ENCODE data around the gene ACSS1.

The ACSS1 gene

DNA sequence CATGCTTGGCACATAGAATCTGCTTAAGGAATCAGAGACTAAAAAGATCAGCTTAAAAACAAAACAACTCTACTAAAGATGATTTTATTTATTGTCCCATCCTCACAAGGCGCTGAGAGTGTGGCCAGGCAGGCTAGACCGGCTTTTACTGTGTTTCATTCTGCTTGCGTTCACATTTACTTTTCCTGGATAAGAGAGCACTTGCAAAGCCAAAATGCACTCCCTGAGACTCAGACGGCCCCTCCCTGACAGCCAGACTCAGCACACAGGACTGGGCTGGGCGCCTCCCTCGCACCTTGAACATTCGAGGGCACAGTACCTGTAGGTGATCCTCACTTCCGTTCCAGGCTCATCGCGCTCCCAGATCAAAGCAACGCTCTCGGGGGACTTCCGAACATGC lies 10.2 kb downstream of the ACSS1 start:
- CTCF ChIA-PET, result no interaction called here
- DNase-seq (ENCODE audit: low read depth, low spot score), result no peak

DNA sequence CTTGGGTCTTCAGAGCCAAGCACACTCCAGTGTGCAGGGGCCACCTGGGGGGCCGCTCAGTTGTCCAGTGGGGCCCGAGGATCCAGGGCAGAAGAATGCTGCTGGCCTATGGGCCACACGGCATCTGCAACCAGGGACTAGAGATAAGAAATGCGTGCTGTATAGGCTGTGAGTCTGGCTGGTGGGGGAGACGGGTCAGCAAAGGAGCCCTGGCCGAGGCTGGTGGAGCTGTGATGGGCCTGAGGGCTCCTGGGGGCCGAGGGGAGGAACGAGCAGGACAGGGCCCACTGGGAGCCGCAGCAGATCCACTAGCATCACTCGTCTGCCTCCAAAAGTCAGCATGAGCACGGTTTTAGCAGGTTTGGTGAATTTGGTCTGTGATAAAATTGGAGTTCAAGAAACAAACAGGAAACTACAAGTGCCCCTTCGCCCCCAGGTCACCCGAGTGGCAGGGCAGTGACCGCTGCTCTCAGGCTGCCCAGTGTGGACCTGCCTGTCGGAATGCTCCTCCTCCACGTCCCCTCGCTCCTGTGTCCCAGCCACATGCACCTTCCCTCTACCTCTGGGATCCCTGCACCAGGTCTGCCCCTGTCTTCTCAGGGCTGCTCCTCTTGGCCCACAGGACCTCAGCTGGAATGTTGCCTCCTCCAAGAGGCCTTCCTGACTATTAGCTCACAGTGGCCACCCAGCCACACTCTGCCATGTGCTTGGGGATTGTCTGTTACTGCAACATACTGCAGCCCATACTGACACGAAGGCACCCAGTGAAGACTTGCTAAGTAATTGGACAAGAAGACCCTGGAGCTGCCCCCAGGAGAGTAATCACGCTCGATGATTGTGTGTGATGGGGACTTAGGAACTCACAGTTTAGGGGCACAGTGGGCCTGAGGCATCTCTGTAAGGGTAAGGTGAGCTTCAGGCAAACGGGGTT lies 10.9 kb downstream of the ACSS1 start:
- no peak for DNase-seq (ENCODE audit: low read depth, low spot score)
- POLR2A ChIA-PET, result no interaction called here
- no peak overlapping the region for H3K4me3 ChIP-seq (ENCODE audit: low read depth, low read length)
- CTCF ChIA-PET, result no interaction called here
- TF ChIP-seq CTCF (IDR thresholded peaks at IDR 0.05; ENCODE audit: insufficient read depth, low read length, missing control alignments), result no peak

More for the DNA sequence above, 10.2 kb downstream of the ACSS1 start:
- no peak overlapping the region for H3K4me3 ChIP-seq (ENCODE audit: low read depth, low read length)
- TF ChIP-seq CTCF (IDR thresholded peaks at IDR 0.05; ENCODE audit: insufficient read depth, low read length, missing control alignments), result no peak
- POLR2A ChIA-PET, result no interaction called here

- DNase-seq (ENCODE audit: low read depth, low spot score), result no peak
- ChIA-PET CTCF (no interaction called here), POLR2A (no interaction called here)
- no peak for TF ChIP-seq CTCF (IDR thresholded peaks at IDR 0.05; ENCODE audit: insufficient read depth, low read length, missing control alignments)
- H3K4me3 ChIP-seq (ENCODE audit: low read depth, low read length), result no peak overlapping the region
These were observed 11.7 kb downstream of the ACSS1 start for GRCh38 chr20:25046181-25046641.

- TF ChIP-seq CTCF (IDR thresholded peaks at IDR 0.05; ENCODE audit: insufficient read depth, low read length, missing control alignments), result no peak
- ChIA-PET POLR2A (no interaction called here), CTCF (interaction anchor here (1.0 kb wide), 1 partner anchor 10 kb away, joined by 4 read pairs; no protein-coding TSS in a partner anchor)
- no peak for DNase-seq (ENCODE audit: low read depth, low spot score)
- no peak overlapping the region for H3K4me3 ChIP-seq (ENCODE audit: low read depth, low read length)
These were observed 12.6 kb downstream of the ACSS1 start for GRCh38 chr20:25045343-25045712.

DNA sequence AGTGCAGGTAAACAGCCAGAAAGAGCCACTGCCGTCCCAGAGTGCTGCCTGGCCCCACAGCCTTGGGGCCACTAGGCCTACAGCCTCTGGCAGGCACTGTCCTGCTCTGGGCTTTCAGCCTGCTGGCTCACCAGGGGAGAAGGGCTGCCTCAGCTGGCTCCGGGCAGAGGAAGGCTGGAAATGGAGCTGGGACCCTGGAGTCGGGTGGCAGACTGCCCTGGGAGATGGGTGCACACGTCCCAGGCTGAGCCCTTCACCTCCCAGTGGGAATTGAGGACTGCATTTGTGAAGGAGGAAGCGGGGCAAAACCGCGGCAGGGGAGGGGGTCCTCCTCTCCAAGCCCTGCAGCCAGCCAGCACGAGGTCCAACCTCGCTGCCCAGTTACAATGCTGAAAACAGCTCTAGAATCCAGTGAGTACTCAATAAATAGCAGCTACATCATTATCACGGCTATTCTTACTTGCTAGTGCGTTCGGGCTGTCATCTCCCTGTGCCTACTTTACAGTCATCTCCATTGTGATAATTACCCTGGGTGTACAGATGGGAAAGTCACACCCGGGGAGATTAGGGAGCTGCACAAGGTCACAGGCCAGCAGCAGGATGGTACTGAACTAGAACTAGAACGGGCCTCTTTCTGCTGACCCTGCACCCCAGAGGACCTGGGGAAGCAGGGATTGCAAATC lies 13.1 kb downstream of the ACSS1 start:
- no peak for TF ChIP-seq CTCF (IDR thresholded peaks at IDR 0.05; ENCODE audit: insufficient read depth, low read length, missing control alignments)
- ChIA-PET POLR2A (no interaction called here), CTCF (interaction anchor here (1.0 kb wide), 1 partner anchor 9 kb away, joined by 4 read pairs; no protein-coding TSS in a partner anchor)
- no peak for DNase-seq (ENCODE audit: low read depth, low spot score)
- no peak overlapping the region for H3K4me3 ChIP-seq (ENCODE audit: low read depth, low read length)

DNA sequence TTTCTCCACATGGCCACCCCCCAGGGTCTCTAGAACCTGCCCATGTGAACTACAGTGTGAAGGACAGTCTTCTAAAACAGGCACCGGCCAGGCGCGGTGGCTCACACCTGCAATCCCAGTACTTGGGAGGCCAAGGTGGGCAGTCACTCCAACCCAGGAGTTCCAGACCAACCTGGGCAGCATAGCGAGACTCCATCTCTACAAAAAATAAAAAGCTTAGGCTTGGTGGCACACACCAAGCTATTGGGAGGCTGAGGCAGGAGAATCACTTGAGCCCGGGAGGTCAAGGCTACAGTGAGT lies 13.7 kb downstream of the ACSS1 start:
- ChIA-PET CTCF (no interaction called here), POLR2A (no interaction called here)
- H3K4me3 ChIP-seq (ENCODE audit: low read depth, low read length), result no peak overlapping the region
- no peak for DNase-seq (ENCODE audit: low read depth, low spot score)
- TF ChIP-seq CTCF (IDR thresholded peaks at IDR 0.05; ENCODE audit: insufficient read depth, low read length, missing control alignments), result no peak
